Activated CD8-positive, alpha-beta memory T cell treated with anti-CD3 and anti-CD28 coated beads for 24 hours (primary cell): Measurements from ENCODE around the gene HSD17B1.
"Not testable (repeated sequence)": the region's sequence is repeated elsewhere in the genome, so short reads cannot be mapped to it uniquely, and the experiment has no call there.

Source experiments
- DNase-seq: peaks from one replicate; pipeline ENCODE4 v3.0.0-alpha.2; 2020

HSD17B1 gene

GRCh38 chr17:42552736-42553135 lies at the start of gene HSD17B1:
Gene HSD17B1, plus strand, starts transcription at chr17:42552923. Its CDS starts 11 bp downstream, at chr17:42552934.
- not testable (repeated sequence) for DNase-seq

- DNase-seq: no peak
Observed at GRCh38 chr17:42502926-42503325, 49.8 kb upstream of the HSD17B1 start.

- no peak for DNase-seq
Observed at GRCh38 chr17:42507671-42508070, 45.1 kb upstream of the HSD17B1 start.

GRCh38 chr17:42508426-42509165 lies 44.1 kb upstream of the HSD17B1 start:
- no peak for DNase-seq

- DNase-seq: no peak
Observed at GRCh38 chr17:42509409-42509808, 43.3 kb upstream of the HSD17B1 start.

GRCh38 chr17:42509841-42510240 lies 42.9 kb upstream of the HSD17B1 start:
- no peak for DNase-seq

GRCh38 chr17:42512246-42512645 lies 40.5 kb upstream of the HSD17B1 start:
- no peak for DNase-seq

GRCh38 chr17:42512733-42513251 lies 39.9 kb upstream of the HSD17B1 start:
- DNase-seq: no peak

GRCh38 chr17:42513686-42514085 lies 39.0 kb upstream of the HSD17B1 start:
- DNase-seq: no peak

GRCh38 chr17:42514279-42514678 lies 38.4 kb upstream of the HSD17B1 start:
- no peak for DNase-seq

GRCh38 chr17:42514867-42515266 lies 37.9 kb upstream of the HSD17B1 start:
- no peak for DNase-seq

- DNase-seq: peak; percentile 94
Observed at GRCh38 chr17:42517516-42517915, 35.2 kb upstream of the HSD17B1 start.

GRCh38 chr17:42518046-42518754 lies 34.5 kb upstream of the HSD17B1 start:
- no peak for DNase-seq

GRCh38 chr17:42518755-42519545 lies 33.8 kb upstream of the HSD17B1 start:
- DNase-seq: no peak

GRCh38 chr17:42519546-42520491 lies 32.9 kb upstream of the HSD17B1 start:
- DNase-seq: no peak

GRCh38 chr17:42520540-42520951 lies 32.2 kb upstream of the HSD17B1 start:
- DNase-seq: no peak

- DNase-seq: no peak
Observed at GRCh38 chr17:42521036-42521435, 31.7 kb upstream of the HSD17B1 start.

GRCh38 chr17:42521666-42522262 lies 31.0 kb upstream of the HSD17B1 start:
- DNase-seq: no peak

- no peak for DNase-seq
Observed at GRCh38 chr17:42522263-42522790, 30.4 kb upstream of the HSD17B1 start.

- no peak for DNase-seq
Observed at GRCh38 chr17:42522798-42523278, 29.9 kb upstream of the HSD17B1 start.

- no peak for DNase-seq
Observed at GRCh38 chr17:42525221-42525620, 27.5 kb upstream of the HSD17B1 start.
